ENCODE results near the gene NCKAP5. TPM values are rescaled to one million over a fixed set of nuclear protein-coding genes. Genes with fewer than 3 reads are reported as not detected.

The NCKAP5 gene
- total RNA-seq, 2 donors from 2014 or later = not detected

GRCh38 chr2:133326652-133327397 lies 241.4 kb downstream of the NCKAP5 start:
- no peak for ATAC-seq (replicated peaks in 1 of 2)
- Mint-ChIP-seq H3K27me3 (ENCODE audit: low read depth) (no peaks in the 10 kb centered on the region), H3K4me1 (ENCODE audit: low read depth) (no peaks in the 10 kb centered on the region)

DNA sequence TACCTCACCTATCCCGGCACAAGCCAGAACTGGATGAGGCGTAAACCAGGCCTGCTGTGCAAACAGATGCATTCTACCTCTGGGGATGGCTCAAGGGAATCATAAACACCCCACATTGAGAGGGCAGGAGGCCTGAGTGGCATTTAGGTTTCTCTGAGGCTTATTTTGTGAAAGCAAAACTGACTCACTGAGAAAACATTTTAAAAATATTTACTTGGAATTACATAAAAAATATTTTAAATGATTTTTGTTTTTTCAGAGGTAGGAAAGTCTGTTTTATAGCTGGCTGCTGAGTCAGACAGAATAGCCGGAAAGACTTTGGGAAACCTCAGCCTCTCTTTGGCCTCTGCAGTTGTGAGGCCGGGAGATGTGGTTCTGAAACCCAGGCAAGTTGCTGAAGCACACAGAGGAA lies 244.1 kb downstream of the NCKAP5 start:
- ATAC-seq (replicated peaks in 1 of 2) (no peak), DNase-seq (no peak)
- Mint-ChIP-seq H3K27ac (no peak overlapping the region), H3K9me3 (peaks cover 0 to 2% of the 10 kb centered on the region in 2 donors), H3K36me3 (ENCODE audit: insufficient read depth in 2 of 2) (no peaks in the 10 kb centered on the region), H3K4me3 (no peak overlapping the region), H3K4me1 (ENCODE audit: low read depth) (no peaks in the 10 kb centered on the region), H3K27me3 (ENCODE audit: low read depth) (no peaks in the 10 kb centered on the region)

More at GRCh38 chr2:133326652-133327397, 241.4 kb downstream of the NCKAP5 start:
- no peak overlapping the region for H3K4me3 Mint-ChIP-seq
- peaks cover 0 to 2% of the 10 kb centered on the region in 2 donors for H3K9me3 Mint-ChIP-seq
- no peak overlapping the region for H3K27ac Mint-ChIP-seq
- no peaks in the 10 kb centered on the region for H3K36me3 Mint-ChIP-seq (ENCODE audit: insufficient read depth in 2 of 2)
- no peak for DNase-seq

GRCh38 chr2:133322909-133323308 lies 245.4 kb downstream of the NCKAP5 start:
- Mint-ChIP-seq H3K4me1 (ENCODE audit: low read depth) (no peaks in the 10 kb centered on the region), H3K36me3 (ENCODE audit: insufficient read depth in 2 of 2) (no peaks in the 10 kb centered on the region), H3K9me3 (peaks cover 0 to 3% of the 10 kb centered on the region in 2 donors), H3K27ac (no peak overlapping the region), H3K27me3 (ENCODE audit: low read depth) (no peaks in the 10 kb centered on the region), H3K4me3 (no peak overlapping the region)
- DNase-seq (no peak), ATAC-seq (replicated peaks in 1 of 2) (no peak)

DNA sequence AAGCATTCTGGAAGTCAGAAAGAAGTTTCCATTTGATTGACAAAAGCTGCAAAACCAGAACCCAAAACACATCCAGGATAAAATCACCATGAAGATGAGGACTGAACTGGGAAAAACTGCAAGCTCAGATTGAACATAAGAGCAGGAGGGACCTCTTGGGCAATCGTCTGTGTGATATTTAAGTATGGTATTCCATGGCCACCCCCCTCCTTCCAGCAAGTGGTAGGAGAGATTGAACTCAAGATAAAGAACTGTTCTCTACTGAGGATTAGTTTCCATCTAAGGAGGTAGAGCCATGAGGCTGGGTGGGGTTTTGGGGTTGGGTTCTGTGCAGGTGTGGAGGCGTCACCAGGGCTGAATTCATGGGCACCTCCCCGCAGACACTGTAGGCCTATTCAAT lies 251.1 kb downstream of the NCKAP5 start:
- no peak overlapping the region for H3K4me3 Mint-ChIP-seq
- peaks cover 4 to 5% of the 10 kb centered on the region in 2 donors for H3K9me3 Mint-ChIP-seq
- DNase-seq (no peak), ATAC-seq (replicated peaks in 1 of 2) (no peak)
- no peaks in the 10 kb centered on the region for H3K27me3 Mint-ChIP-seq (ENCODE audit: low read depth)
- H3K4me1 Mint-ChIP-seq (ENCODE audit: low read depth) = no peaks in the 10 kb centered on the region
- H3K36me3 Mint-ChIP-seq (ENCODE audit: insufficient read depth in 2 of 2) = no peaks in the 10 kb centered on the region
- H3K27ac Mint-ChIP-seq = no peak overlapping the region

DNA sequence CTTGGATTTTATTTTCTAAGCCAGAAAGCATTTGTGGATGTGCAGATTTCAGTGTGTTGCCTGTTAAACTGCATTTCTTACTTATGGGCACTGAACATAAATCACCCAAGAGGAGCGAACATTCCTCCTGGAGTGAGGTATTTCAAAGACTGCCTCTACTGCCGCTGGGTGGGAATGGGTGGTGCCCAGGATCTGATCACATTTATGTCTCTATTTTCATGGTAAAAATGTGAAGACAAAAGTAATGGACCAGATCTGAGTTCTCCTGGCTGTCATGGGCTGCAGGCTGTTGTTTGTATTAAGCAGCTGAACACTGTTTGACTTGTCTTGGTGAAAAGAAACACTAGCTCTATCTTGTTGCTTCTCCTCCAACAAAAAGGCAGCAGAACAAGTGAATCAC lies 251.7 kb downstream of the NCKAP5 start:
- H3K27me3 Mint-ChIP-seq (ENCODE audit: low read depth) = no peaks in the 10 kb centered on the region
- H3K9me3 Mint-ChIP-seq = peaks cover 4 to 5% of the 10 kb centered on the region in 2 donors
- H3K4me1 Mint-ChIP-seq (ENCODE audit: low read depth) = no peaks in the 10 kb centered on the region
- no peak overlapping the region for H3K4me3 Mint-ChIP-seq
- H3K36me3 Mint-ChIP-seq (ENCODE audit: insufficient read depth in 2 of 2) = no peaks in the 10 kb centered on the region
- no peak overlapping the region for H3K27ac Mint-ChIP-seq
- DNase-seq (no peak), ATAC-seq (replicated peaks in 1 of 2) (no peak)

DNA sequence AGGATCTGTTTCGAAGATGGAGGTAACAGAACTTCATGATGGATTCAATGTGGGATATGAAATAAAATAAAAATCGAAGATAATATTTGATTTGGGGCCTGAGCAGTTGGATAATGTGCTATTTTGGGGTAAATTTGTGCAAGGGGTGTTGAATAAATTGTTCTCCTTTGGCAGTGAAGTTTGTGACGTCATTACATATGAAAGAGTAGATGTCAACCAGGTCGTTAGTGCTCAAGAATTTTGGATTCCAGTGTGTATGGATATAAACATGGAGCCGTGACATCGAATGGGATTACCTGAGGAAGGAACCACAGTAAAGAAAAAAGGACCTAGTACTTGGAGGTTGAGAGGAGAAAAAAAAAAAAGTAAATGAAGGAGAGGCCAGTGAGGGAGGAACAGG lies 253.0 kb downstream of the NCKAP5 start:
- DNase-seq (no peak), ATAC-seq (replicated peaks in 1 of 2) (no peak)
- no peak overlapping the region for H3K4me3 Mint-ChIP-seq
- no peaks in the 10 kb centered on the region for H3K27me3 Mint-ChIP-seq (ENCODE audit: low read depth)
- H3K9me3 Mint-ChIP-seq = peaks cover 4 to 5% of the 10 kb centered on the region in 2 donors
- H3K36me3 Mint-ChIP-seq (ENCODE audit: insufficient read depth in 2 of 2) = no peaks in the 10 kb centered on the region
- no peaks in the 10 kb centered on the region for H3K4me1 Mint-ChIP-seq (ENCODE audit: low read depth)
- H3K27ac Mint-ChIP-seq = no peak overlapping the region

DNA sequence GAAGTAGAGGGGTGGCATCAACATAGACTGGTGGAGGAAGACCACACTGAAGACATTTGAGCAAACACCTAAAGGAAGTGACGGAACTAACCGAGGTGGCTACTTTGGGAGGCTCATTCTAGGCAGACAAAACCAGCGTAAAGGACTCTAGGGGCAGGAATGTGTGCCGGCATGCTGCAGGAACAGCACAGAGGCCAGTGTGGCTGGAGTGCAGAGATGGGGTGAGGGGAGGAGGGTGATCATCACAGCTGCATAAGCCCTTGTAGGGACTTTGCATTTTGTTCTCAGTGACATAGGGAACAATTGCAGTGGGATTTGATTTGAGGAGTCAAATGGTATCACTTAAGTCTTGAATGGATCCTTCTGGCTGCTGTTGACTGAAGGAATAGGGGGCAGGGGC lies 253.5 kb downstream of the NCKAP5 start:
- Mint-ChIP-seq H3K9me3 (peaks cover 4 to 5% of the 10 kb centered on the region in 2 donors), H3K4me1 (ENCODE audit: low read depth) (no peaks in the 10 kb centered on the region), H3K4me3 (no peak overlapping the region), H3K36me3 (ENCODE audit: insufficient read depth in 2 of 2) (no peaks in the 10 kb centered on the region), H3K27me3 (ENCODE audit: low read depth) (no peaks in the 10 kb centered on the region), H3K27ac (no peak overlapping the region)
- DNase-seq (no peak), ATAC-seq (replicated peaks in 1 of 2) (no peak)

GRCh38 chr2:133312038-133312729 lies 256.1 kb downstream of the NCKAP5 start:
- H3K9me3 Mint-ChIP-seq = peaks cover 2 to 4% of the 10 kb centered on the region in 2 donors
- no peak for DNase-seq
- no peaks in the 10 kb centered on the region for H3K4me1 Mint-ChIP-seq (ENCODE audit: low read depth)
- no peaks in the 10 kb centered on the region for H3K27me3 Mint-ChIP-seq (ENCODE audit: low read depth)
- H3K4me3 Mint-ChIP-seq = no peak overlapping the region
- H3K27ac Mint-ChIP-seq = no peak overlapping the region
- no peak for ATAC-seq (replicated peaks in 1 of 2)
- H3K36me3 Mint-ChIP-seq (ENCODE audit: insufficient read depth in 2 of 2) = no peaks in the 10 kb centered on the region

- Mint-ChIP-seq H3K4me3 (no peak overlapping the region), H3K27ac (no peak overlapping the region), H3K9me3 (peaks cover 2 to 3% of the 10 kb centered on the region in 2 donors), H3K27me3 (ENCODE audit: low read depth) (no peaks in the 10 kb centered on the region), H3K36me3 (ENCODE audit: insufficient read depth in 2 of 2) (no peaks in the 10 kb centered on the region), H3K4me1 (ENCODE audit: low read depth) (no peaks in the 10 kb centered on the region)
- DNase-seq (no peak), ATAC-seq (replicated peaks in 1 of 2) (no peak)
Measured at GRCh38 chr2:133306236-133306635, 262.0 kb downstream of the NCKAP5 start.

- Mint-ChIP-seq H3K9me3 (peaks cover 2 to 3% of the 10 kb centered on the region in 2 donors), H3K4me3 (no peak overlapping the region), H3K4me1 (ENCODE audit: low read depth) (no peaks in the 10 kb centered on the region), H3K27ac (no peak overlapping the region), H3K36me3 (ENCODE audit: insufficient read depth in 2 of 2) (no peaks in the 10 kb centered on the region), H3K27me3 (ENCODE audit: low read depth) (no peaks in the 10 kb centered on the region)
- no peak for ATAC-seq (replicated peaks in 1 of 2)
- no peak for DNase-seq
Measured at GRCh38 chr2:133304344-133304743, 263.9 kb downstream of the NCKAP5 start.

DNA sequence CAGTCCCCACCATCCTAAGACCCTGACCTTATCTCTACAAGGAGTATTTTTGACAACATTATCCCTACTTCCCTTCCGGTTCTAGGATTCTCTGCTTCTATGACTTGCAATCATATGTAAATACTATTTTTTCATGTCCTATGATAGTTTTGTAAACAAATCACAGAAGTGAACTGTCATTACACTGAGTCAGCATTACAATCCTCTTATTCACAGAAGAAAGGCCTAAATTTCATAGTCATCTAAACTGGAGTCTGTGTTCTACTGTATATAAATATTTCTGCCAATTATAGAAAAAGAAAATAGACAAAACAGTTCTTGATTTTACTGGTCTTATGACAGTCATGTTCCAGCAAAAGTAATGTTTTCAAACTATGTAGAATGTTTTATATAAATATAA lies 265.1 kb downstream of the NCKAP5 start:
- Mint-ChIP-seq H3K27me3 (ENCODE audit: low read depth) (no peaks in the 10 kb centered on the region), H3K27ac (no peak overlapping the region), H3K9me3 (peaks cover 2 to 3% of the 10 kb centered on the region in 2 donors), H3K4me3 (no peak overlapping the region), H3K4me1 (ENCODE audit: low read depth) (no peaks in the 10 kb centered on the region), H3K36me3 (ENCODE audit: insufficient read depth in 2 of 2) (no peaks in the 10 kb centered on the region)
- no peak for DNase-seq
- ATAC-seq (replicated peaks in 1 of 2) = no peak

DNA sequence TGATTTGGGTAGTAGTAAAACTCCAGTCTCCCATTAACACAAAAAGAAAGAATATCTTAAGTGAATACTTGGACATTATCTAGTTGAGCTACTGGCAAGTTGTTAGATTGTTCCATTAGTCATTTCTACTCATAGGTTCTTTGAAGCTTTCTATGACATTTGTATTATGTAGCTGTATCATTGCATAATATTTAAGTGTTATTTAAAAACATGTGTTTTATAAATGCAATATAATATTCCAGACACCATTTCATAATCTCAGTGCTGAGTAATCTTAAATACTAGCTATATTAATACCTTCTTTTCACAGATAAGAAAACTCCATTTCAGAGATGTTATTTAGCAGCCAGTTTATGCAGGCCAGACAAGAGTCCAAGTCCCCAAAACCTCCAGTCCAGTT lies 271.9 kb downstream of the NCKAP5 start:
- ATAC-seq (replicated peaks in 1 of 2) = no peak
- Mint-ChIP-seq H3K36me3 (ENCODE audit: insufficient read depth in 2 of 2) (no peaks in the 10 kb centered on the region), H3K9me3 (no peaks in the 10 kb centered on the region), H3K27me3 (ENCODE audit: low read depth) (no peaks in the 10 kb centered on the region), H3K27ac (no peak overlapping the region), H3K4me3 (no peak overlapping the region), H3K4me1 (ENCODE audit: low read depth) (no peaks in the 10 kb centered on the region)
- no peak for DNase-seq

- no peak overlapping the region for H3K4me3 Mint-ChIP-seq
- H3K27ac Mint-ChIP-seq = no peak overlapping the region
- H3K4me1 Mint-ChIP-seq (ENCODE audit: low read depth) = no peaks in the 10 kb centered on the region
- ATAC-seq (replicated peaks in 1 of 2) (no peak), DNase-seq (no peak)
- no peaks in the 10 kb centered on the region for H3K36me3 Mint-ChIP-seq (ENCODE audit: insufficient read depth in 2 of 2)
- no peaks in the 10 kb centered on the region for H3K27me3 Mint-ChIP-seq (ENCODE audit: low read depth)
- H3K9me3 Mint-ChIP-seq = peaks cover 0 to 2% of the 10 kb centered on the region in 2 donors
Measured at GRCh38 chr2:133293544-133294353, 274.5 kb downstream of the NCKAP5 start.

Measured in activated T-cell treated with anti-CD3 and anti-CD28 coated beads, Interleukin-2, amount 50 U/mL, for 72 hours (primary cell).